HG03460 (cell line): ENCODE measurements around the gene SORD.
"Not testable (repeated sequence)": the region's sequence is repeated elsewhere in the genome, so short reads cannot be mapped to it uniquely, and the experiment has no call there.

Experiments
- ATAC-seq: cut with Tn5 transposase; IDR thresholded peaks from one replicate; pipeline ENCODE4 v1.9.1; 2021; ENCODE audit not compliant: unreplicated experiment

SORD gene

DNA sequence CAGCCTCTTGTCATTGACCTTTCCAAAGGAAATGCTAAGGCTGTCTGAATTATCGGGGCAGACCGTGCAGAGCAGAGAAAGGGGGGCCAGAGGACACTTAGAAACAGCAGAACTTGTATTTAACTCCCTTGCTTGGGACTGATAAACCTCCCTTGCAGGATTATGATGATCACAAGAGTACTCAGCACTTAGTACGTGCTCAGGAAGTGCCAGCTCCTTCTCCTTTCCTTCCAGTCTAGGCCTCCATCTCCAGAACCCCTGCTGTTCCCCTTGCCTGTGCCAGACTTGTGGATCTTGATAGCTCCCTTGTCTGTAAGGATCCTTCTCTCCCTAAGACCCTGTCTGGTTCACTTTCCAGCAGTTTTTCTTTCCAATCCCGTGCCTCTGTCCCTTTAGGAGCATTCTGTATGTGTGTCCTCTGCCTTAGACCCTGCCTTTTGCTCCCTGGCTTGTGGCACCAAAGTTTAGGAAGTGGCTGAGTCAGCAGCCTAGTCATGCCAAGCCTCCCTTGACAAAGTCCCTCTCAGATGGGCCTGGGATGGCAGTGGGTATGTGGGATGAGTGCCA is 747 bp downstream of the SORD start:
- no peak for ATAC-seq

GRCh38 chr15:45024649-45025048 is 1.7 kb downstream of the SORD start:
- not testable (repeated sequence) for ATAC-seq

- not testable (repeated sequence) for ATAC-seq
Measured at GRCh38 chr15:45025627-45026026, 2.6 kb downstream of the SORD start.

- ATAC-seq = no peak
Measured at GRCh38 chr15:45026651-45027190, 3.7 kb downstream of the SORD start.

- ATAC-seq = no peak
Measured at GRCh38 chr15:45027220-45027619, 4.2 kb downstream of the SORD start.

DNA sequence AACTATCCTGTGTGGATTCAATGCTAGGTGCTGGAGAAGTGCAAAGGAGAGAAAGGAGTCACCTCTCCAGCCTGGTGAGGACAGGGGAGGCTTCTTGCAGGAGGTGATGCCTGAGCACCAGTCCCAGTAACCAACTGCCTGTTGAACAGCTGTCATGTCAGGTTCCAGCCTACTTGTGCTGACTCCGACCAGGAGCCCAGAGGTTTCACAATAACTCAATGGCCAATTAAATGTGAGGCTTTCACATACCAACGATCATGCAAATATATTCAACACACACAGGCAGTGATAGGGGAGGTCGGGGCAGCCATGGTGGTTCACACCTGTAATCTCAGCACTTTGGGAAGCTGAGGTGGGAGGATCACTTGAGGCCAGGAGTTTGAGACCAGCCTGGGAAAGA is 7.7 kb downstream of the SORD start:
- ATAC-seq = no peak

GRCh38 chr15:45031522-45032028 is 8.6 kb downstream of the SORD start:
- ATAC-seq = not testable (repeated sequence)

DNA sequence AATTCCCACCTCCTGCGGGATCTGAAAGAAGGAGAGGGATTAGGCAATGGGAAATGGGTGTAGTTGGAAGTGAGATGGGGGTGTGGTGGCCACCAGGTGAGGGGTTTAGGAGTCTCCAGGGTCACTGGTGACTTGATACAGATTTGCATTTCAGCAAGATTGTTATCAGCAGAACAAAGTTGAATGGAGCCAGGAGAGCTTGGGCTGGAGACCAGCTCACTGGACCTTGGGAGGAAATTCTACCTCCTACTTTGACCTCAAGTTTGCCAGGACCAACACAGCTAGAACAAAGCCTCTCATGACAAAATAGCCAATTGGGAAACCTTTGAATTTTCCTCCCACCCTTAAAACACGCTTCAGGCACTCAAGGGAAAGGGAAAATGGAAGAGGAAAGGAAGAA is 9.5 kb downstream of the SORD start:
- not testable (repeated sequence) for ATAC-seq

- not testable (repeated sequence) for ATAC-seq
Measured at GRCh38 chr15:45034087-45034486, 11.1 kb downstream of the SORD start.

DNA sequence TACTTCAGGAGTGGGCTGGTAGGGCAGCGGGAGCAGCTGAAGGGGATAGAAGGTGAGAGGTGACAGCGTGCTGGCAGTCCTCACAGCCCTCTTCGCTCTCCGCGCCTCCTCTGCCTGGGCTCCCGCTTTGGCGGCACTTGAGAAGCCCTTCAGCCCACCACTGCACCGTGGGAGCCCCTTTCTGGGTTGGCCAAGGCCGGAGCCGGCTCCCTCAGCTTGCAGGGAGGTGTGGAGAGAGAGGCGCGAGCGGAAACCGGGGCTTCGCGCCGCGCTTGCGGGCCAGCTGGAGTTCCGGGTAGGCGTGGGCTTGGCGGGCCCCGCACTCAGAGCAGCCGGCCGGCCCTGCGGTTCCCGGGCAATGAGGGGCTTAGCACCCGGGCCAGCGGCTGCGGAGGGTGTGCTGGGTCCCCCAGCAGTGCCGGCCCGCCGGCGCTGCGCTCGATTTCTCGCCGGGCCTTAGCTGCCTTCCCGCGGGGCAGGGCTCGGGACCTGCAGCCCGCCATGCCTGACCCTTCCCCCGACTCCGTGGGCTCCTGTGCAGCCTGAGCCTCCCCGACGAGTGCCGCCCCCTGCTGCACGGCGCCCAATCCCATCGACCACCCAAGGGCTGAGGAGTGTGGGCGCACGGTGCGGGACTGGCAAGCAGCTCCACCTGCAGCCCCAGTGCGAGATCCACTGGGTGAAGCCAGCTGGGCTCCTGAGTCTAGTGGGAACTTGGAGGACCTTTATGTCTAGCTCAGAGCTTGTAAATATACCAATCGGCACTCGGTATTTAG is 11.8 kb downstream of the SORD start:
- not testable (repeated sequence) for ATAC-seq

GRCh38 chr15:45036812-45037781 is 14.1 kb downstream of the SORD start:
- peak; percentile 84 for ATAC-seq

DNA sequence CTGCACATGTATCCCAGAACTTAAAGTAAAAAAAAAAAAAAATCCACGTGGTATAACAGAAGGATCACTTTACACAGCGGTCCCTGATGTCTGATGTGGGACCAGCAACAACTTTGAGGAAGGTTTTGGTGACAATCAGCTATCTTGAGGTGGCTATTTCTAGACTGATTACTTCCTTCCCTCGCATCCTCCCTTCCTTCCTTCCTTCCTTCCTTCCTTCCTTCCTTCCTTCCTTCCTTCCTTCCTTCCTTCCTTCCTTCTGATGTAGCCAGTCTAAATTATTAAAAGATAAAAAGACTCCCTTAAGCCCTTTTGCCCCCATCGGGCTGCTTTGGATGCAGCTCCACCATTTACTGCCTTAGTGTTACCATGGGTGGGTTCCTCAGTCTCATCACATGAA is 14.9 kb downstream of the SORD start:
- ATAC-seq = no peak

- not testable (repeated sequence) for ATAC-seq
Measured at GRCh38 chr15:45040396-45040795, 17.4 kb downstream of the SORD start.

- ATAC-seq = not testable (repeated sequence)
Measured at GRCh38 chr15:45041538-45041937, 18.5 kb downstream of the SORD start.

GRCh38 chr15:45042859-45043258 is 19.9 kb downstream of the SORD start:
- not testable (repeated sequence) for ATAC-seq

DNA sequence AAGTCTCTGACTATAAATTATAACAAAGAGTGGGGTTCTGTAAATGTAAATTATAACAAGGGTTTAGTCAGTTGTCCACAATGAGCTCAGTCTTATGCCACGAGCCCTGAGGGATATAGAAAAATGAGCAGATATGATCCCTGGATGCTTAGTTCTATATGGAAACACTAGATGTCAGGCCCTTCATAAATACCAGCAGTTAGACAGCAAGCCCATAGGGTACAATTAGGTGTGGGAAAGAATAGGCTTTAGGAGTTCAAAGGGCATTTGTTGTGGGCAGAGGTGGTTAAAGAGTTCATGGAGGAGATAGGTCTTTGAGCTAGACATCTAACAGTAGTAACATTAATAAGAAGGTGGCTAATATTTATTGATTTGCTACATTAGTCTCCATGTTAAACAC is 21.3 kb downstream of the SORD start:
- ATAC-seq = not testable (repeated sequence)

GRCh38 chr15:45048449-45048793 is 25.4 kb downstream of the SORD start:
- ATAC-seq = peak; percentile 9

- ATAC-seq = peak; percentile 56
Measured at GRCh38 chr15:45048794-45049631, 26.0 kb downstream of the SORD start.

GRCh38 chr15:45050587-45050986 is 27.6 kb downstream of the SORD start:
- no peak for ATAC-seq

GRCh38 chr15:45052676-45053075 is 29.7 kb downstream of the SORD start:
- not testable (repeated sequence) for ATAC-seq
